HEK293T (cell line): ENCODE results near the gene TEKT2.

Source experiments
- BHLHE40 ChIP-seq: fragments of 450-650 bp; IDR thresholded peaks from 2 replicates; pipeline ENCODE4 v1.6.1; 2016; ENCODE audit warnings: mild to moderate bottlenecking, moderate library complexity, borderline replicate concordance
- CTBP1 ChIP-seq: fragments of 450-650 bp; IDR thresholded peaks from 2 replicates; pipeline ENCODE4 v1.6.1; 2016; ENCODE audit warnings: borderline replicate concordance
- ELF4 ChIP-seq: fragments of 450-650 bp; IDR thresholded peaks from 2 replicates; pipeline ENCODE4 v1.6.1; 2017; ENCODE audit warnings: antibody characterized with exemption
- FOXM1 ChIP-seq: fragments of 450-650 bp; IDR thresholded peaks from 2 replicates; pipeline ENCODE4 v1.6.1; 2017; ENCODE audit warnings: mild to moderate bottlenecking, borderline replicate concordance
- HDGF ChIP-seq: fragments of 450-650 bp; IDR thresholded peaks from 2 replicates; pipeline ENCODE4 v1.6.1; 2017; ENCODE audit warnings: antibody characterized with exemption, borderline replicate concordance
- LEF1 ChIP-seq: fragments of 450-650 bp; IDR thresholded peaks from 2 replicates; pipeline ENCODE4 v1.6.1; 2017; ENCODE audit warnings: mild to moderate bottlenecking, borderline replicate concordance
- NFRKB ChIP-seq: fragments of 450-650 bp; IDR thresholded peaks from 2 replicates; pipeline ENCODE4 v1.6.1; 2016; ENCODE audit warnings: mild to moderate bottlenecking, moderate library complexity
- SUZ12 ChIP-seq: fragments of 450-650 bp; IDR thresholded peaks from 2 replicates; pipeline ENCODE4 v1.6.1; 2016; ENCODE audit warnings: mild to moderate bottlenecking
- TARDBP ChIP-seq: fragments of 450-650 bp; IDR thresholded peaks from 2 replicates; pipeline ENCODE4 v1.6.1; 2016
- ZNF384 ChIP-seq: fragments of 450-650 bp; IDR thresholded peaks from 2 replicates; pipeline ENCODE4 v1.6.1; 2016

GRCh38 chr1:36080801-36081200 is 3.1 kb upstream of the TEKT2 start:
- TF ChIP-seq CTBP1 (no peak), HDGF (no peak), LEF1 (no peak), BHLHE40 (no peak), ELF4 (no peak), SUZ12 (no peak), NFRKB (no peak), ZNF384 (no peak), FOXM1 (no peak), TARDBP (no peak)
